K562 (cell line): ENCODE results near the gene LRRC74B. TPM values are rescaled to one million over a fixed set of nuclear protein-coding genes. Genes with fewer than 3 reads are reported as not detected.

Experiments
- CBX1 ChIP-seq: sonication (generic); IDR thresholded peaks from 2 replicates; pipeline ENCODE4 v1.6.1; 2016; ENCODE audit warnings: antibody characterized with exemption, low read depth, mild to moderate bottlenecking
- DACH1 ChIP-seq: fragments of 450-650 bp; IDR thresholded peaks from 2 replicates; pipeline ENCODE4 v1.6.1; 2018; ENCODE audit not compliant: partially characterized antibody
- KDM4B ChIP-seq, 2 experiments: fragments of 450-650 bp in 1 of 2; sonication (generic) in 1 of 2; IDR thresholded peaks; 2 replicates each; pipeline ENCODE4 v1.6.1; 2016 to 2017; ENCODE audit warnings: borderline replicate concordance in 2 of 2, antibody characterized with exemption in 1 of 2, low read depth in 1 of 2, mild to moderate bottlenecking in 1 of 2
- NFE2 ChIP-seq: IDR thresholded peaks from 2 replicates; pipeline ENCODE4 v1.6.1; 2014; ENCODE audit warnings: antibody characterized with exemption, low read depth
- POLR2H ChIP-seq: IDR thresholded peaks from 2 replicates; pipeline ENCODE4 v1.6.1; 2016; ENCODE audit warnings: missing genetic modification characterization, low read depth, mild to moderate bottlenecking, control low read depth, missing compliant biosample characterization, moderate library complexity
- PRMT5 ChIP-seq: sonication (generic); formaldehyde crosslinking; IDR thresholded peaks from 2 replicates; pipeline ENCODE4 v1.5.0; 2020; ENCODE audit warnings: missing genetic modification reagents
- RBM39 ChIP-seq: fragments of 200-400 bp; formaldehyde crosslinking; optimal IDR thresholded peaks from 2 replicates; pipeline ENCODE3; 2018; ENCODE audit warnings: low read depth, low read length
- RREB1 ChIP-seq: fragments of 250-450 bp; sonication (Bioruptor Pico); IDR thresholded peaks from 2 replicates; pipeline ENCODE4 v1.4.0; 2020
- SLC30A9 ChIP-seq: fragments of 250-450 bp; sonication (Bioruptor Pico); IDR thresholded peaks from 2 replicates; pipeline ENCODE4 v1.8.0; 2022; ENCODE audit warnings: mild to moderate bottlenecking, moderate library complexity
- TBL1XR1 ChIP-seq, 2 experiments: IDR thresholded peaks; 2 replicates each; pipeline ENCODE4 v1.6.1; 2012; ENCODE audit warnings: improper control_type of control experiment in 2 of 2, low read length in 2 of 2, mild to moderate bottlenecking in 1 of 2
- USF2 ChIP-seq: sonication (generic); formaldehyde crosslinking; IDR thresholded peaks from 2 replicates; pipeline ENCODE4 v1.5.0; 2020; ENCODE audit warnings: missing genetic modification reagents
- ZBTB43 ChIP-seq: sonication (generic); formaldehyde crosslinking; IDR thresholded peaks from 2 replicates; pipeline ENCODE4 v1.8.0; 2023; ENCODE audit warnings: mild to moderate bottlenecking, missing genetic modification reagents
- ZC3H11A ChIP-seq: IDR thresholded peaks from 2 replicates; pipeline ENCODE4 v1.6.1; 2012; ENCODE audit warnings: low read depth, low read length, improper control_type of control experiment
- ZFP36 ChIP-seq: fragments of 150-350 bp; IDR thresholded peaks from 2 replicates; pipeline ENCODE4 v1.6.1; 2018; ENCODE audit warnings: low read length, low read depth; ENCODE audit not compliant: partially characterized antibody
- ZNF717 ChIP-seq: fragments of 250-450 bp; sonication (Bioruptor Pico); IDR thresholded peaks from 2 replicates; pipeline ENCODE4 v1.5.0; 2021
- ZNF77 ChIP-seq: fragments of 250-450 bp; sonication (Bioruptor Pico); IDR thresholded peaks from 2 replicates; pipeline ENCODE4 v1.5.0; 2020
- polyA plus RNA-seq, 8 experiments: library from polyadenylated mRNA; depleted of rRNA in 4 of 8; stranded (reverse) in 5 of 8; unstranded in 3 of 8; fragments of >200 nt; fragmentation: Nextera tagmentation in 2 of 8; fragmentation: Illumina TruSeq in 1 of 8; extraction: Ambion mirVana in 2 of 8; extraction: Trizol in 1 of 8; gene quantifications; 2 replicates each; pipeline versions ENCODE4 v1.2.1 to v1.2.3, GENCODE V29; 2011 to 2014; ENCODE audit warnings: inconsistent platforms in 1 of 8, missing spikeins in 1 of 8
- total RNA-seq, 7 experiments: library from RNA; depleted of rRNA in 6 of 7; stranded (reverse); fragments of >200 nt in 6 of 7; fragmentation: Illumina TruSeq in 2 of 7; extraction: Trizol in 2 of 7; gene quantifications; 2 replicates each; pipeline versions ENCODE4 v1.2.1 to v1.2.3, GENCODE V29; 2011 to 2021; ENCODE audit warnings: low replicate concordance in 1 of 7
- TF ChIP-seq, protein P1 (sequence below): fragments of 450-650 bp; IDR thresholded peaks from 2 replicates; pipeline ENCODE4 v1.6.1; 2016; ENCODE audit warnings: low read depth, mild to moderate bottlenecking, moderate library complexity

Gene LRRC74B
- total and polyA plus RNA-seq, 9 of the 15 experiments (the other 6 are each of a cell fraction or from before 2014, with no cell fraction given), result not detected

GRCh38 chr22:21032037-21032867 lies 13.5 kb upstream of the LRRC74B start, which contains the start of gene SLC7A4 (continued):
- TF ChIP-seq RREB1 (CRISPR knock-in tag), result peak; percentile 12; the same call in 1 of the 2 replicates
- no peak for TF ChIP-seq PRMT5 (CRISPR knock-in tag)
- TF ChIP-seq POLR2H (tag), result no peak
- TF ChIP-seq ZFP36, result no peak
- no peak for TF ChIP-seq TBL1XR1 (IDR thresholded peaks at IDR 0.05; ENCODE audit: low read length in 2 of 2)
- TF ChIP-seq, protein P1, sequence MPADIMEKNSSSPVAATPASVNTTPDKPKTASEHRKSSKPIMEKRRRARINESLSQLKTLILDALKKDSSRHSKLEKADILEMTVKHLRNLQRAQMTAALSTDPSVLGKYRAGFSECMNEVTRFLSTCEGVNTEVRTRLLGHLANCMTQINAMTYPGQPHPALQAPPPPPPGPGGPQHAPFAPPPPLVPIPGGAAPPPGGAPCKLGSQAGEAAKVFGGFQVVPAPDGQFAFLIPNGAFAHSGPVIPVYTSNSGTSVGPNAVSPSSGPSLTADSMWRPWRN, result no peak
- TF ChIP-seq CBX1, result no peak
- TF ChIP-seq SLC30A9 (CRISPR knock-in tag), result no peak
- TF ChIP-seq ZC3H11A, result no peak
- TF ChIP-seq USF2, result no peak
- TF ChIP-seq RBM39, result no peak
- TF ChIP-seq DACH1, result no peak
- TF ChIP-seq ZNF717, result no peak
- no peak for TF ChIP-seq NFE2
- no peak for TF ChIP-seq ZNF77
- TF ChIP-seq KDM4B (IDR thresholded peaks at IDR 0.05; ENCODE audit: borderline replicate concordance in 2 of 2, low read depth in 1 of 2), result no peak; a peak in 1 of 4 replicates
- TF ChIP-seq ZBTB43 (CRISPR knock-in tag), result no peak
